H1 (cell line): ENCODE results near the gene SYNPO. TPM values are rescaled to one million over a fixed set of nuclear protein-coding genes. Genes with fewer than 3 reads are reported as not detected.
A peak's percentile ranks its signal among the peaks of the same experiment; 100 is the strongest.

ENCODE experiments used
- CTCF ChIA-PET: fragments of 300-600 bp; sonication (Branson Sonifier 250); formaldehyde crosslinking; loops from one replicate; lab custom pipeline; 2021; ENCODE audit not compliant: partially characterized antibody; lab: Charles Lee
- POLR2A ChIA-PET: fragments of 300-600 bp; sonication (Branson Sonifier 250); formaldehyde crosslinking; loops from one replicate; lab custom pipeline; 2021; ENCODE audit warnings: inconsistent platforms; ENCODE audit not compliant: partially characterized antibody; lab: Charles Lee
- DNase-seq, 2 experiments: peaks; one replicate each; pipeline versions ENCODE4 v3.0.0 to v3.0.0-alpha.2; 2010 to 2022; ENCODE audit warnings: low spot score in 2 of 2, low read depth in 1 of 2, mixed read lengths in 1 of 2
- FAIRE-seq: peaks from 2 replicates; lab custom pipeline; 2011; peaks lifted over from hg19 to GRCh38; lab: Jason Lieb, UNC
- H2AFZ ChIP-seq: 2 replicates; pipeline ENCODE4 v1.8.1; 2012; ENCODE audit warnings: low read length, inconsistent platforms
- H2AK5ac ChIP-seq: 2 replicates; pipeline ENCODE4 v1.6.1; 2013; ENCODE audit warnings: low read depth, low read length
- H2BK120ac ChIP-seq: replicated peaks from 2 replicates; pipeline ENCODE3; 2013; ENCODE audit warnings: low read depth, low read length, inconsistent platforms
- H2BK12ac ChIP-seq: 2 replicates; pipeline ENCODE4 v1.6.1; 2013; ENCODE audit warnings: low read depth, low read length
- H2BK15ac ChIP-seq: 2 replicates; pipeline ENCODE4 v1.6.1; 2013; ENCODE audit warnings: low read length
- H2BK20ac ChIP-seq: 2 replicates; pipeline ENCODE4 v1.6.1; 2013; ENCODE audit warnings: low read length
- H2BK5ac ChIP-seq: 2 replicates; pipeline ENCODE4 v1.6.1; 2013; ENCODE audit warnings: low read depth, low read length
- H3K14ac ChIP-seq: 2 replicates; pipeline ENCODE4 v1.6.1; 2013; ENCODE audit warnings: inconsistent platforms; ENCODE audit not compliant: insufficient read length
- H3K18ac ChIP-seq: 2 replicates; pipeline ENCODE4 v1.6.1; 2013; ENCODE audit warnings: low read length; ENCODE audit errors: extremely low read depth
- H3K23ac ChIP-seq: 2 replicates; pipeline ENCODE4 v1.6.1; 2013; ENCODE audit warnings: inconsistent platforms; ENCODE audit not compliant: insufficient read length
- H3K23me2 ChIP-seq: 2 replicates; pipeline ENCODE4 v1.6.1; 2013; ENCODE audit warnings: low read depth, low read length
- H3K27ac ChIP-seq: 2 replicates; pipeline ENCODE4 v1.6.1; 2011; ENCODE audit warnings: low read depth, low read length, inconsistent platforms
- H3K27me3 ChIP-seq, 4 experiments: replicated peaks in 1 of 4; 1 replicate in 1 of 4; 2 replicates in 3 of 4; pipeline versions ENCODE4 v1.6.1 to v1.8.1; 2011 to 2013; ENCODE audit warnings: low read length in 3 of 4, mild to moderate bottlenecking in 3 of 4, inconsistent platforms in 2 of 4, mixed read lengths in 2 of 4, moderate library complexity in 1 of 4; ENCODE audit not compliant: control insufficient read depth in 3 of 4, insufficient read depth in 3 of 4; ENCODE audit errors: extremely low read depth in 1 of 4
- H3K36me3 ChIP-seq, 4 experiments: 2 replicates each; pipeline versions ENCODE4 v1.6.1 to v1.8.1; 2011 to 2013; ENCODE audit warnings: mild to moderate bottlenecking in 4 of 4, low read length in 3 of 4, moderate library complexity in 2 of 4, control low read depth in 1 of 4, inconsistent platforms in 1 of 4; ENCODE audit not compliant: insufficient read depth in 4 of 4, control insufficient read depth in 2 of 4
- H3K4ac ChIP-seq: replicated peaks from 2 replicates; pipeline ENCODE3; 2013; ENCODE audit warnings: low read length, low read depth, mixed read lengths, inconsistent platforms; ENCODE audit not compliant: insufficient read length
- H3K4me1 ChIP-seq, 4 experiments: replicated peaks in 1 of 4; 1 replicate in 1 of 4; 2 replicates in 3 of 4; pipeline versions ENCODE4 v1.6.1 to v1.8.1; 2011 to 2013; ENCODE audit warnings: low read length in 3 of 4, inconsistent platforms in 2 of 4, mixed read lengths in 1 of 4; ENCODE audit not compliant: insufficient read depth in 4 of 4, control insufficient read depth in 3 of 4
- H3K4me2 ChIP-seq, 2 experiments: 2 replicates each; pipeline versions ENCODE4 v1.6.1 to v1.8.1; 2011 to 2013; ENCODE audit warnings: low read depth in 2 of 2, low read length in 2 of 2, control low read depth in 1 of 2, inconsistent platforms in 1 of 2, mild to moderate bottlenecking in 1 of 2; ENCODE audit not compliant: insufficient read depth in 1 of 2
- H3K4me3 ChIP-seq, 4 experiments: fragments of 200-600, 300-600 bp in 1 of 4; sonication (generic), shearing (Covaris generic), sonication (Bioruptor Twin) in 1 of 4; 2 replicates each; pipeline versions ENCODE4 v1.5.1 to v1.8.1; 2011 to 2016; ENCODE audit warnings: low read length in 4 of 4, low read depth in 3 of 4, control low read depth in 2 of 4, inconsistent platforms in 2 of 4, mild to moderate bottlenecking in 2 of 4, mixed read lengths in 1 of 4, moderate library complexity in 1 of 4; ENCODE audit not compliant: insufficient read depth in 2 of 4; ENCODE audit errors: extremely low read depth in 1 of 4
- H3K56ac ChIP-seq: replicated peaks from 2 replicates; pipeline ENCODE3; 2013; ENCODE audit warnings: low read depth, mild to moderate bottlenecking, mixed read lengths, low read length, inconsistent platforms; ENCODE audit not compliant: insufficient read length
- H3K79me1 ChIP-seq: 2 replicates; pipeline ENCODE4 v1.6.1; 2013; ENCODE audit warnings: low read depth, low read length, control low read depth
- H3K79me2 ChIP-seq, 2 experiments: 2 replicates each; pipeline versions ENCODE4 v1.6.1 to v1.8.1; 2012 to 2013; ENCODE audit warnings: low read length in 2 of 2, mild to moderate bottlenecking in 2 of 2, inconsistent platforms in 1 of 2; ENCODE audit not compliant: insufficient read depth in 2 of 2, control insufficient read depth in 1 of 2
- H3K9ac ChIP-seq, 4 experiments: replicated peaks in 1 of 4; 1 replicate in 1 of 4; 2 replicates in 3 of 4; pipeline versions ENCODE4 v1.6.1 to v1.8.1; 2011 to 2013; ENCODE audit warnings: low read depth in 3 of 4, low read length in 3 of 4, control low read depth in 2 of 4, mild to moderate bottlenecking in 2 of 4, moderate library complexity in 2 of 4, inconsistent platforms in 1 of 4; ENCODE audit errors: extremely low read depth in 1 of 4
- H3K9me3 ChIP-seq, 2 experiments: 2 replicates each; pipeline versions ENCODE4 v1.6.1 to v1.8.1; 2012 to 2013; ENCODE audit warnings: mild to moderate bottlenecking in 2 of 2, moderate library complexity in 2 of 2, control low read depth in 1 of 2, inconsistent platforms in 1 of 2, low read depth in 1 of 2, low read length in 1 of 2, mixed read lengths in 1 of 2; ENCODE audit not compliant: insufficient read depth in 2 of 2
- H4K20me1 ChIP-seq, 2 experiments: replicated peaks in 1 of 2; 2 replicates each; pipeline versions ENCODE3 to v1.8.1; 2011 to 2013; ENCODE audit warnings: inconsistent platforms in 2 of 2, low read length in 2 of 2, mild to moderate bottlenecking in 1 of 2; ENCODE audit not compliant: insufficient read depth in 2 of 2, control insufficient read depth in 1 of 2
- H4K5ac ChIP-seq: 2 replicates; pipeline ENCODE4 v1.6.1; 2013; ENCODE audit warnings: low read length, low read depth, mixed read lengths, inconsistent platforms; ENCODE audit not compliant: insufficient read length
- H4K8ac ChIP-seq: 2 replicates; pipeline ENCODE4 v1.8.0; 2013; ENCODE audit warnings: mild to moderate bottlenecking, moderate library complexity, low read length, inconsistent platforms; ENCODE audit not compliant: insufficient read depth; ENCODE audit errors: extremely low read depth
- H4K91ac ChIP-seq: replicated peaks from 2 replicates; pipeline ENCODE3; 2013; ENCODE audit warnings: low read length, mixed read lengths, inconsistent platforms; ENCODE audit not compliant: insufficient read length
- WGBS, 2 experiments: shearing (Covaris generic) in 1 of 2; methylation state at CpG; one replicate each; pipeline versions ENCODE4 v1.1.6 to v1.1.7; 2013 to 2015; ENCODE audit warnings: low lambda C conversion rate in 2 of 2, mixed read lengths in 2 of 2, inconsistent platforms in 1 of 2, low coverage in 1 of 2, missing lambda C conversion rate in 1 of 2; ENCODE audit not compliant: insufficient replicate concordance in 2 of 2, insufficient coverage in 1 of 2, insufficient read length in 1 of 2; ENCODE audit errors: extremely low coverage in 1 of 2, missing lambda C conversion rate in 1 of 2; 5-methylcytosine and 5-hydroxymethylcytosine counted together
- polyA plus RNA-seq, 7 experiments: library from polyadenylated mRNA; depleted of rRNA in 3 of 7; stranded (reverse) in 5 of 7; unstranded in 2 of 7; fragments of >200 nt in 5 of 7; fragments of 200-250 nt in 2 of 7; gene quantifications; 1 replicate in 5 of 7; 2 replicates in 1 of 7; 4 replicates in 1 of 7; pipeline versions ENCODE4 v1.2.1 to v1.2.3, GENCODE V29; 2011 to 2013; ENCODE audit warnings: missing spikeins in 2 of 7, mixed read lengths in 2 of 7
- total RNA-seq: library from RNA; stranded (reverse); fragmentation: NEBNext Ultra II Directional; extraction: Animal tissue kit (Norgen Biotek cat#: 25700); gene quantifications from 2 replicates; pipeline ENCODE4 v1.2.1, GENCODE V29; 2021

SYNPO gene
- total and polyA plus RNA-seq, 2 of the 8 experiments (the other 6 are each of a cell fraction or from before 2014, with no cell fraction given): 2.3 TPM

DNA sequence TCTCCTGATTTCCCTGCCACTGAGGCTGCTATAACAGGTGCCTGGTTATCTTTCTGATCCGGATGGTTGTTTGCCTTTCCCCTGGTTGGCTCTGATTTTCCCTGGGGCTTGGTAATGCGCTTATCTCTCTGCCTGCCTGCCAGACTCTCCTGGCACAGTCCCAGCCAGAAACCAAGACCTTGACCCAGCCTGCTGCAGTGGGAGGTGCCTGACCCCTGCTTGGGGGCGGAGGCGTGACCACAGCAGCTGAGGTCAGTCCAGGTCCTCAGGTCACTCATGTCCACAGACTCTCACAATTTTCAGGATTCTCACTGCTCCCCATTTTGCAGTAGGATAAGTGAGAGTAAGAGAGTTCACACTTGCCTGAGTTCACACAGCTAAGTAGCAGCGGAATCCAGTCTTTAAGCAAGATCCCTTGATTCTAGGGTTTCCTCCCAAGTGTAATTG, 24.4 kb upstream of the SYNPO start:
- no peak for FAIRE-seq

More for the DNA sequence above, 24.4 kb upstream of the SYNPO start:
- H3K23ac ChIP-seq: no peak overlapping the region
- WGBS, 2 experiments: 87% methylated on average over 5 of the region's 5 CpGs; no CpG with 5 or more reads in 1 of the 2 experiments
- no peak overlapping the region for H2BK120ac ChIP-seq
- no peaks in the 10 kb centered on the region for H4K20me1 ChIP-seq
- H2AFZ ChIP-seq: no peak overlapping the region
- no peak overlapping the region for H4K91ac ChIP-seq
- no peaks in the 10 kb centered on the region for H3K79me2 ChIP-seq
- H2BK12ac ChIP-seq: no peak overlapping the region
- CTCF ChIA-PET: interaction anchor here (0.6 to 5.3 kb wide), 12 partner anchors 10 to 280 kb away, joined by 3 to 45 read pairs (median 4); partner anchors contain the start of gene RBM22
- no peak overlapping the region for H3K14ac ChIP-seq
- H3K79me1 ChIP-seq: no peaks in the 10 kb centered on the region
- H3K27me3 ChIP-seq: no peaks in the 10 kb centered on the region; a peak in 2 of 7 replicates
- H3K4me2 ChIP-seq: no peak overlapping the region
- H2AK5ac ChIP-seq: no peak overlapping the region
- H2BK20ac ChIP-seq: no peak overlapping the region
- no peak overlapping the region for H2BK15ac ChIP-seq
- H3K56ac ChIP-seq: no peak overlapping the region
- H3K4me1 ChIP-seq: peaks cover 0 to 16% (median 9%) of the 10 kb centered on the region in 4 experiments; a peak in 4 of 7 replicates
- H3K4me3 ChIP-seq: no peak overlapping the region
- H4K5ac ChIP-seq: no peak overlapping the region
- no peak overlapping the region for H3K18ac ChIP-seq
- H3K9me3 ChIP-seq: no peaks in the 10 kb centered on the region
- no peak overlapping the region for H4K8ac ChIP-seq
- no peak overlapping the region for H3K4ac ChIP-seq
- POLR2A ChIA-PET: interaction anchor here (0.7 kb wide), 1 partner anchor 28 kb away, joined by 3 read pairs; no protein-coding TSS in a partner anchor
- no peak overlapping the region for H3K9ac ChIP-seq
- DNase-seq: no peak
- H2BK5ac ChIP-seq: peak overlapping the region; percentile 16; the same call in 1 of the 2 replicates
- H3K36me3 ChIP-seq: no peaks in the 10 kb centered on the region
- no peaks in the 10 kb centered on the region; the same call in 1 of the 2 replicates for H3K23me2 ChIP-seq
- no peak overlapping the region for H3K27ac ChIP-seq
